LoVo (cell line): ENCODE results near the gene DAGLA.

ENCODE experiments used
- DNase-seq: peaks from one replicate; pipeline ENCODE4 v3.0.0-alpha.2; 2016; ENCODE audit warnings: low spot score

The DAGLA gene

DNA sequence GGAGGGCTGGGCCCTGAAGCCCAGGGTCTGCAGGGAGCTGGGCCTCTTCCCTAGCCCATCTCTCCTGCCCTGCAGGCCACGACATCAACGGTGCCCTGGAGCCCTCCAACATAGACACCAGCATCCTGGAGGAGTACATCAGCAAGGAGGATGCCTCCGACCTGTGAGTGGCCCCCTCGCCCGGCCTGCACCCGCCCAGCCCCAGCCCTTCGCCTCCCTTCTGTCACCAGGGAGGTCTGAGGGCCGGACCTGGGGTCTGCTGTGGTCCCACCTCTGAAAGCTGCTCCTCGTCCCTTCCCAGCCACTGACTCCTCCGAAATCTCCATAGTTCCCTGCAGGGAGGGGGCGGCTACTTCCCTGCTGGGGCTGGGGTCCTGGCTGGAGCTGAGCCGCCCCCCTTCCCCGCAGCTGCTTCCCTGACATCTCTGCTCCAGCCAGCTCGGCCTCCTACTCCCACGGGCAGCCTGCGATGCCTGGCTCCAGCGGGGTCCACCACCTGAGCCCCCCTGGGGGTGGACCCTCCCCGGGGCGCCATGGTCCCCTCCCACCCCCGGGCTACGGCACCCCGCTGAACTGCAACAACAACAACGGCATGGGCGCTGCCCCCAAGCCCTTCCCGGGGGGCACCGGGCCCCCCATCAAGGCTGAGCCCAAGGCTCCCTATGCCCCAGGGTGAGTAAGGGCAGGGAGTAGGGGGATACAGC lies 85.5 kb downstream of the DAGLA start:
- DNase-seq = no peak

DNA sequence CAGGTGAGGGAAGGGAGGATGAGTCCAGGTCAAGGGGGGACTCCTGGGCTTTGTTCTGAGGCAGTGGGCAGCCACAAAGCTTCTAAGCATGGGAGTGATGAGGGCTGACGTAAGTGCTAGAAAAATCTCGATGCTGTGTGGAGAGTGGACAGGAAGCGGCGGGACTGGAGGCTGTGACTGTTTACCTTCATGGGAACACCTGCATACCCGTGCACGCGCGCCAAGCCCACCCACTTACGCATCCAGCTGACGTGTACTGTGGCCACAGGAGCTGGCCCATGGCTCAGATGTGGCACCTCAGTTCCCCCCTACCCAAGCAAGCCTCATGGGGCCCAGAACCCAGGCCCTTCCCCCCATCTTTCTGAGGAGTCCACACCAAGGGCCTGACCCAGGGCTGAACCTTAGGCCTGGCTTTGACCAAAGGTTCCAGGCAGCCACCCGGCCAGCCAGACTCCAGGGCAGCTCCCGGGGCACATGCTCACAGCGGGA lies 86.2 kb downstream of the DAGLA start:
- no peak for DNase-seq

DNA sequence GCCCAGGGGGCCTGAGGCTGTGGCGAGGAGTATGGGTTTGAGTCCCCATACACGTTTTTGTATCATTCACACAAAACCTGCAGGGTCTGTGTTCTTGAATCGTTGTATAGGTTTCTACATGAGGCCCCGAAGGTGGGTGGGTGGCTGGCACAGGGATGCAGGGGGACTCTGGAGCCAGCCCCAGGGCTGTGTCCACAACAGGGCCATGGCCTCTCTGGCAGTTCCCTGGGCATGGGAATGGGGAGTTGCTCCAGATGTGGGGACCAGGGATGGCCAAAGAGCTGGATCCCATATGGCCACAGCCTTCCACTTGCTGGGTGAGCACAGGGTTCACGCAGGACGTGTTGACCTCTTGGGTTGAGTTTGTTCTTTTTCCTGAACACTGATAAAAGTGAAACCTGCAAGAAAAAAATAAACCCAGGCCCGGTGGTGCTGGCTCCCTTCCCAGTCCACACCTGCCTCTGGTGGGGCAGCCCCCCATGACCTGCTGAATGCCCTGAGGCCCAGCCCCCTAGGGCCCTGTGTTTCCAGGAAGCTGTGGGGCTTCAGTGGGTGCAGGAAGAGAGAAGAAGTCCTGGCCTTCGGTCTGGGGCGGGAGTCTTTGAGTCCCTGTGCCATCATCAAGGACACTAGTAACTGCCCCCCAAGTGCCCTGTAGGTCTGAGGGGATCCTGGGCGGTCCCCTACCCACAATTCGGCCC lies 88.3 kb downstream of the DAGLA start:
- no peak for DNase-seq

DNA sequence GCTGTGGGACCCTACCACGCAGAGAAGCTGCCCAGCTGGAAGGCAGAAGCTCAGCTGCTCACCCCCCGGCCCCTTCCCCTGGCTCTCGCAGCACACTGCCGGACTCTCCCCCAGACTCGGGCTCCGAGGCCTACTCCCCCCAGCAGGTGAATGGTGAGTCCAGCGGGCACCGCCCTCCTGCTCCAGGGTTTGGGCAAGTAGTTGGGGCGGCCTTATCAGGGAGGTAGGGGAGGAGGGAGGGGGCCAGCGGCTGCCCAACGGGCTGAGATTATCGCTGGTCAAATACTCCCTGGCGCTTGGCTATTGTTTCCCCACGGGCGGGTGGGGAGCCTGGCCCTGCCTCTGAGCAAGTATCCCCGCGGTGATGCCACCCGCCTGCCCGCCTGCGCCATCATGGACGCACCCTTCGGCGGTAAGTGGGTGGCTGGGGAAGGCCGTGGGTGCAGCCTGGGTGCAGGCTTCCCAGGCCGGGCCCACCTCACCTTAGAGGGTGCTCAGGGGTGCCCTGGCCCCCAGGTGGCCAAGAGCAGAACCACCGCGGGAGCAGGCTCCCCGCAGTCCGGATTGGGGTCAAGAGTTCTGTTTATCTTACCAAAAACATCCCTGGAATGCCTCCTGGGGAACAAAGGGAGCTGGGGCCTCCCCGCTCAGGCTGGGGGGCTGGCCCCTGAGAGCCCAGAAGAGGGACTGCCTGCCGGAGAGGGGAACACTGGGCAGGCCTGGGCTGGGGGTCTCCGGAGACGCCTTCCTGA lies 89.2 kb downstream of the DAGLA start:
- no peak for DNase-seq

DNA sequence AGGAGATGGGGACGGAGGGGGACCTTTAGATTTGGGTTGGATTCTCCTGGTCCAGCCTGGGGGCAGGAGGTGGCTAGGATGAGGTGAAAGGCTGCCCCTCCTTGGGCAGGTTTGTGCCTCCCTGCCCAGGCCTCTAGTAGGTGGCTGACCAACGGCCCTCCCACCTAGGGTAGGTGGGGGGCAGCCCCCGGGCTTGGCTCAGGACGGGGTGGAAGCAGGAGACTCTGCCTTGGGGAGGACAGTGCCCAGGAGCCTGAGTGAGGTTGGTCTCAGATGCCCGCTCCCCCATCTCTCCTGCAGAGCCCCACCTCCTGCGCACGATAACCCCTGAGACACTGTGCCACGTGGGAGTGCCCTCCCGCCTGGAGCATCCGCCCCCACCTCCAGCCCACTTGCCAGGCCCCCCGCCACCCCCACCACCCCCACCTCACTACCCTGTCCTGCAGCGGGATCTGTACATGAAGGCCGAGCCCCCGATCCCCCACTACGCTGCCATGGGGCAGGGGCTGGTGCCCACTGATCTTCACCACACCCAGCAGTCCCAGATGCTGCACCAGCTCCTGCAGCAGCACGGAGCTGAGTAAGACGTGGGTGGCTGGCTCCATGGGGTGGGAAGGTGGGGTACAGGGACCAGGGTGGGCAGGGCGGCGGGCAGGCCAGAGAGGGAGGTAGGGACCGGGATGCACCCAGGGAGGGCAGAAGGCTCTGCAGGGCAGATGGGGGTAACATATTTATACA lies 89.9 kb downstream of the DAGLA start:
- DNase-seq = no peak

DNA sequence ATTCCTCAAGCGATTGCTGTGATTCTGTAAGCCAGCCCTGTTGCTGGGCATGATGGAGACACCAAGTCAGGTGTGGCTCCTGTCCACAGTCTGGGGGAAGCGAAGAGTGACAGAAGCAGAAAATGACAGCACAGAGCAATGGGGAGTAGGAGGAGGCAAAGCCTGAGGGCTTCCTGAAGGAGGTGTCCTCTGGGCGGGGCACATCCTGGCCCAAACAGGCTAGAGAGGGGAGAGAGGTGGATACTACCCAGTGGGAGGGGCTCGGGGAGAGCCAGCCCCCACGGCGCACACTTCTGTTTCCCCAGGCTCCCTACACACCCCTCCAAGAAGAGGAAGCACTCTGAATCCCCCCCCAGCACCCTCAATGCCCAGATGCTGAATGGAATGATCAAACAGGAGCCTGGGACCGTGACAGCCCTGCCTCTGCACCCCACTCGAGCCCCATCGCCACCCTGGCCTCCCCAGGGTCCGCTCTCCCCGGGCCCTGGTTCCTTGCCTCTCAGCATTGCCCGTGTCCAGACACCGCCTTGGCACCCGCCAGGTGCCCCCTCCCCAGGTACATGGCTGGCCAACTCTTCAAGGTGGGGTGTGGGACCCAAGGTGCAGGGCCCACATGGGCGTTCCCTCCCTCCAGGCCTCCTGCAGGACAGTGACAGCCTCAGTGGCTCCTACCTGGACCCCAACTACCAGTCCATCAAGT lies 91.2 kb downstream of the DAGLA start:
- no peak for DNase-seq

DNA sequence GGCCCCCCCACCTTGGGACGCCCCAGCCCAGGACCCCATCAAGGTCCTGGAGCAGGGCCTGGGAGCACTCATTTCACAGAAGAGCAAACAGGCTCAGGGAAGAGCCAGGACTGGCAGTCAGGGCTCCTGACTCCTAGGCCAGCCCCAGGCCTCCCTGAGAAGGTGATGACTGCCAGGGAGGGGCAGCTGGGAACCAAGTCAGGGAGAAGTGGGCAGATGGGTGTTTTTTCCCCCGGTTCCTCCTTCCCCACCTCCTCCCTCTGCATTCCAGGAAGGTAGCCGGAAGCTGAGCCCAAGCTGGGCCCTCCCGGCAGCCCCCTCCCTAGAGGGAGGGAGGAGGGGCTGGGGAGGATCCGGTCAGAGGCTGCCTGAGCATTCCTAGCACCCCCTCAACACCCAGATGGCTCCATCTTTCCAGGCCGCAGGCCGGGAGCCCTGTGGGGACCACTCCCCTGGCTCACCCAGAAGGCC lies 91.8 kb downstream of the DAGLA start:
- no peak for DNase-seq

DNA sequence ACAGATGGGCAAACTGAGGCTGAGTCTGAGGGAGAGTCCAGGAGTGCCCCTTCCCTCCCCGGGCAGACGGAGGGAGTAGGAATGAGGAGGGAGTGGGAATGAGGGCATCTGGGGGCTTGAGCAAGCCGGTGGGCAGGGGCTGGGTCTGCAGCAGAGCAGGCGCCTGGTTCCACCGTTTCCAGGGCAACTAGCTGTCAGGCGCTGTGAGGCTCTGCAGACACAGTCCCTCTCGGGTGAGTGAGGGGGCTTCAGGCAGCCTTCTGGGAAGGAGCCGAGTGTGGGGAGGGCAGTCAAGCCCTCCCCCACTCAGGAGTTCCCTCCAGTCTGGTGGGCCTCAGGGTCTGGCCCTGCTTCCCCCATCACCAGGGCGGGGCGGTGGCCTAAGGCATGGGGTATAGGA lies 93.2 kb downstream of the DAGLA start:
- no peak for DNase-seq

DNA sequence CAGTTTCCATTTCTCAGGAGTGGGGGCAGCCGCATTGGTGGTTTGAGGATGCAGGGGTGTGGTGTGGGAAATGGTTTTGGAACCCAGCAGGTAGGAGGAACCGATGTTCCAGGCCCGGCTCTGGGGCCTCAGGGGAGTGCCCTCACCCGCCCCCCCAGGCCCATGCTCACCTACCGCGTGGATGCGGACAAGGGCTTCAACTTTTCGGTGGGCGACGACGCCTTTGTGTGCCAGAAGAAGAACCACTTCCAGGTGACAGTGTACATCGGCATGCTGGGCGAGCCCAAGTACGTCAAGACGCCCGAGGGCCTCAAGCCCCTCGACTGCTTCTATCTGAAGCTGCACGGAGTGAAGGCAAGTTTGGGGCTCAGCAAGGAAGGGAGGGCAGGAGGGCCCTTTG lies 93.6 kb downstream of the DAGLA start:
- DNase-seq = no peak

DNA sequence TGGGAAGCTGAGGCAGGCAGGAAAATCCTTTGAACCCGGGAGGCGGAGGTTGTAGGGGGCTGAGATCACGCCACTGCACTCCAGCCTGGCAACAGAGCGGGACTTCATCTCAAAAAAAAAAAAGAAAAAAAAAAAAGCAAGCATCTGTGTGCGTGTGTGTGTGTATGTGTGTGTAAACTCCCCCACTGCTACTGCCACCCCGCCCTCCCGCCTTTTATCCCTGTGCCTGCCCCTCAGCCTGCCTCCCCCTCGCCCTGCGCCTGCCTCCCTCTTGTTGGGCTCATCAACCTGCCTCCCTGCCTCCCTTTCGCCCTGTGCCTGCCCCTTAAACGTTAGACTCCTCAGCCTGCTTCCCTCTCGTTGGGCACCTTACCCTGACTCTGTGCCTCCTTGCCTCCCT lies 94.2 kb downstream of the DAGLA start:
- DNase-seq = no peak

DNA sequence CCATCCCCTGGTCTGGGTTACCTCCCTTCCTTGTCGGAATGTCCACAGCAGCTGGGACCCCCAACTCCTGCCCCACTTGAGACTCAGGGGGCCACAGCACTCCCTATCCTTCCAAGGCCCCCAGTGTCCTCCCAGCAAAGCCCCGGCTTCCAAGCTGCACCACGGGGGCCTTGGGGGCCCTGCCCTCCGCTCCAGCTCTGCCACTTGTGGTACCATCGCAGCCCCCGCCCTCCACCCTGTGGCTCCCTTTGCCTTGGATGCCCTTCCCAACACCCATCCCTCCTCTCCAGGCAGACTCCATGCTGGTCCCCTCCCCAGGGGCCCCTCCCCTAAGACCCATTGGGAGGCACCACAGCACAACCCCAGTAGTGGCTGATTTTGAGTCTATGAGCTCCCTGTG lies 94.9 kb downstream of the DAGLA start:
- no peak for DNase-seq

DNA sequence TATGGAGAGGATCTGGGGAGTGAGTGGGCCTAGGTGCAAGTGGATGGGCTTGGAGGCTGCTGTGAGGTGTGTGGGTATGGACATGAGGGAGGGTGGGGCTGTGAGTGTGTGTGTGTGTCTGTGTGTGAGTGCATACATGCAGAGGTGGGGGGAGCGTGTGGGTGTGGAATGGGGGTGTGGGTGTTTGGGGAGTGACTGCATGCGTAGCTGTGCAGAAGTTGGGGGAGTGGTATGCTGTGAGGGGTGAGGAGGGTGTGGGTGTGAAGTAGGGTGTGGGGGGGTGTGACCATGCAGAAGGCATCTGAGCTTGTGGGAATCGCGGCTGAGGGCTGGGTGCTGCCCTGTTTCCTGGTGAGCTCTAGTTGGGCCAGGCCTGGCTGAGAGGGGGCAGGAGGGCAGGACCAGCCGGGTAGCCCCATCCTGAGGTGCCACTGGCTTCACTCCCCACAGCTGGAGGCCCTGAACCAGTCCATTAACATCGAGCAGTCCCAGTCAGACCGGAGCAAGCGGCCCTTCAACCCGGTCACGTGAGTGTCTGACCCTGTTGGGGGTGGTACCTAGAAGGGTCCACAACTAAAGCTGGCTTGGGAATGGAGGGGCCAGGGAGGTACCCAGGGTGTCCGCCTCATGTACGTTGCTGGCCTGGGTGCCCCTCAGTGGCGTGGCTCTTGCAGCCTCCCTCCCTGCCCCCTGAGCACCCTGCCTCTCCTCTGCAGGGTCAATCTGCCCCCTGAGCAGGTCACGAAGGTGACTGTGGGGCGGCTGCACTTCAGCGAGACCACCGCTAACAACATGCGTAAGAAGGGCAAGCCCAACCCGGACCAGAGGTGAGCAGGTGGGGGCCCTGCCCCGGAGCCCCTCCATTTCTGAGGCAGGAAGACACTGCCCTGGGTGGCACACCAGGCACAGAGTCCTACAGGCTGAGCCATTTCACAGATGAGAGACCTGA lies 95.7 kb downstream of the DAGLA start:
- DNase-seq = no peak

DNA sequence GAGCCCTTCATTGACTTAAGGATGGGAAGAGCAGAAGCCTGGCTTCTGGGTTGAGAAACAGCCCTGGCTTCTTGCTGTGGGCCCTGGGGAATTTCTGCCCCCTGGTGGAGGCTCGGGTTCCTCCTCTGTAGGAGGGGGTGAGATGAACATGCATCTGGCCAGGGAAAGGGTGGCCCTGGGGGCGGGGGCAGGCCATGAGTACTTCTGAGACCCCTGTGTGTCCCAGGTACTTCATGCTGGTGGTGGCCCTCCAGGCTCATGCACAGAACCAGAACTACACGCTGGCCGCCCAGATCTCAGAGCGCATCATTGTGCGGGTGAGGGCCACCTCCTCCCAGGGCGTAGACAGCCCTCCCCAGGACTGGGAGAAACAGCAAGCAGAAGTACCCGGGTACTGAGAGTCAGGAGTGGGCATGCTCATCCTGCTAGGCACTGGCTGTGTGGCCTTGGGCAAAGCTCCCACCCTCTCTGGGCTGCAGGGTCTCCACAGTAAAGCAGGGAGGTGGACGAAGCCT lies 96.4 kb downstream of the DAGLA start:
- DNase-seq = no peak

DNA sequence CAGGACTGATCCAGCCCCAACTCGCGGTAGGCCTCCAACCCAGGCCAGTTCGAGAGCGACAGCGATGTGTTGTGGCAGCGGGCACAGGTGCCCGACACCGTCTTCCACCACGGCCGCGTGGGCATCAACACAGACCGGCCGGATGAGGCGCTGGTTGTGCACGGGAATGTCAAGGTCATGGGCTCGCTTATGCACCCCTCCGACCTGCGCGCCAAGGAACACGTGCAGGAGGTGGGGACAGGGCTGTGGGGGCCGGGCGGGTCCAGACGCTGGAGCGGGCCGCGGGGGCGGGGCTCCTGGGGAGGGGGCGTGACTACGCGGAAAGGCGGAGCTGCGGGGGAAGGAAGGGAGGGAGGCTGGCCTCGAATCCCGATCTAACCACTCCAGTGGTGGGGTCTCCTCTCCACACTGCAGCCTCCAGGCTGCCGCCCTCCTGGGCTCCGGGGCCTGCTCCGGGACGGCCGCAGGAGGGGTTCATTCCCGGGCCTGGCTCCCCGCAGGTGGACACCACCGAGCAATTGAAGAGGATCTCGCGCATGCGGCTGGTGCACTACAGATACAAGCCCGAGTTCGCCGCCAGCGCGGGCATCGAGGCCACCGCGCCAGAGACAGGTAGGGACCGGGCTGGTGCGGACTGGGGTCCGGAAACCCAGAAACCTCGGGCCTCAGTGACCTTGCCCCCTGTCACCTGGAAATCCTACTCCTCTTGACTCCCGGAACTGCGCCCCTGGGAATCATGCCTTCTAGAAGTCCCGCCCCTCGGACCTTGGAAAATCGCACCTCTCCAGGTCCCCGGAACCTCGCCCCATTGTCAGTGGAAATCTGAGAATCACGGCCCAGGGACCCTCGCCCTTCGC lies 97.3 kb downstream of the DAGLA start:
- DNase-seq = no peak

DNA sequence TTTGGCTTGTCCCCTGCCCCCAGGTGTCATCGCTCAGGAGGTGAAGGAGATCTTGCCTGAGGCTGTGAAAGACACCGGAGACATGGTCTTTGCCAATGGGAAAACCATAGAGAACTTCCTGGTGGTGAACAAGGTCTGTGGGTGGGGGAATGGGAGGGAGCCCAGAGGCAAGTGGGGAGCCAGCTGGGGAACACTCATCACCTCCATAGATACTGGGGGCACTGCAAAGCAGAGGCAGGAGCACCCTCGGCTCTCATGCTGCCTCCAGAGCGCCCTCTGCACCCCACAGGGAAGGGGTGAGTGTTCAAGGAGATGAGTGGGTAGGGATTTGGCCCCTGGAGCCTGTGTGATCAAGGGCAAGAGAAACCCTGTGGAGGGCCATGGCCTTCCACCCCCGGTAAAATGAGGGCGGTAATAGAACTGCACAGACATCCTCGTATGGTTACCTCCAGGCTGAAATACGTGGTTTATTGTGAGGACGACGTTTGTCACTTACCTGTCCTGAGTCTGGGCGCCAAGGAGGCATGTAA lies 98.2 kb downstream of the DAGLA start:
- DNase-seq = no peak

DNA sequence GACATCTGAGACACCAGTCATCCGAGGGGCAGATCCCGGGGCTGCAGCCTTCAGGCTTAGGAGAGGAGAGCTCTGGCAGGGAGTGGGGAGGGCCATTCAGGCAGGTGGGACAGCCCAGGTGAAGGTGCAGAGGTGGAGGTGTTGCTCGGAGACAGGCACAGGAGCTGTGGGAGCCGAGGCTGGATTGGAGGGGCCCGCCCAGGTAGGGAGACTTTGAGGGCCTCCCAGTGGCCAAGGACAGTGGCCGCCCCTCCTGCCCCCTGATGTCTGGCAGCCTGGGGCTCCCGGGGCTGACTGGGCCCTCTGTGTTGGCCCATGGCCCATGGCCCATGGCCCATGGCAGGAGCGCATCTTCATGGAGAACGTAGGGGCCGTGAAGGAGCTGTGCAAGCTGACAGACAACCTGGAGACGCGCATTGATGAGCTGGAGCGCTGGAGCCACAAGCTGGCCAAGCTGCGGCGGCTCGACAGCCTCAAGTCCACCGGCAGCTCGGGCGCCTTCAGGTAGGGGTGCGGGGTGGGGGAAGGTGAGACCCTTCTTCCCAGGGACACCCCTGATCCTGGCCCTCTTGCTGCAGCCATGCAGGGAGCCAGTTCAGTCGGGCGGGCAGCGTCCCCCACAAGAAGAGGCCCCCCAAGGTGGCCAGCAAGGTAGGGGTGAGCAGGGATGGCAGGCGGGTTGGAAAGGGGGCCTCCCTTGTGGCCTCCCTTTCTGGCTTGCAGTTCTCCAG lies 98.9 kb downstream of the DAGLA start:
- DNase-seq = no peak

DNA sequence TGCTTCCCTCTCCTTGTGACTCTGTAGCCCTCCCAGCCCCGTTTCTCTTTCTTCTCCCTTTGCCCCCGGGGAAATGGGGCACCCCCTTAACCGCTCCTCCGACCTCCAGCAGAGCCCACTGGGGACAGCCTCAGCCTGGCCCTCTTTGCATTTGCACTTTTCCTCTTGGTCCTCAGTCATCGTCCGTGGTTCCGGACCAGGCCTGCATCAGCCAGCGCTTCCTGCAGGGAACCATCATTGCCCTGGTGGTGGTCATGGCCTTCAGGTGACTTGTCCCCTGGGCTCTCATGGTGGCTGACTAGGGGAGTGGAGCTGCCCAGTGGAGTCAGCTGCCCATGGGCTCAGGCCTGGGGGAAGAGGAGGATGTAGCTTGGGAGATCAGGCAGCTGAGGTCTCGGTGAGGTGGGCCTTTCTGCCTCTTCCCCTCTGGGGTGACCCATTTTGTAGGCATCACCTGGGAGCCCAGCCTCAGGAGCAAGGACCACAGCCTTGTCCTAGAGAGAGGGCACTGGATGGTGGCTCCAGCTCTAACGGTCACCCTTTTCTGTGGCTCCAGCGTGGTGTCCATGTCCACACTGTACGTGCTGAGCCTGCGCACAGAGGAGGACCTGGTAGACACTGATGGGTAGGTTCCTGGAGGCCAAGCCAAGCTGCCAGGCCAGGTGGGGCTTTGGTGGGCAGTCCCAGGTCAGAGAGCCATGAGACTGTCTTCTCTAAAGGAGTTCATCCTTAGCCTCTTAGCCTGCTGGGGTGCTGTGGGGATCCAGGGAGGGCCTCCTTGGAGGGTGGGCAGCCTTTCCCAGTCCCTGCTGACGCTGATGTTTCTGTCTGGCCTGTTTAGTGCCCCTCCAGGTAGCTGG lies 99.7 kb downstream of the DAGLA start:
- no peak for DNase-seq
